HG03565 (cell line): ENCODE data around the gene NIT2.

ENCODE experiments used
- ATAC-seq: cut with Tn5 transposase; IDR thresholded peaks from one replicate; pipeline ENCODE4 v1.9.1; 2021; ENCODE audit warnings: mild to moderate bottlenecking, moderate library complexity; ENCODE audit not compliant: unreplicated experiment

Gene NIT2

DNA sequence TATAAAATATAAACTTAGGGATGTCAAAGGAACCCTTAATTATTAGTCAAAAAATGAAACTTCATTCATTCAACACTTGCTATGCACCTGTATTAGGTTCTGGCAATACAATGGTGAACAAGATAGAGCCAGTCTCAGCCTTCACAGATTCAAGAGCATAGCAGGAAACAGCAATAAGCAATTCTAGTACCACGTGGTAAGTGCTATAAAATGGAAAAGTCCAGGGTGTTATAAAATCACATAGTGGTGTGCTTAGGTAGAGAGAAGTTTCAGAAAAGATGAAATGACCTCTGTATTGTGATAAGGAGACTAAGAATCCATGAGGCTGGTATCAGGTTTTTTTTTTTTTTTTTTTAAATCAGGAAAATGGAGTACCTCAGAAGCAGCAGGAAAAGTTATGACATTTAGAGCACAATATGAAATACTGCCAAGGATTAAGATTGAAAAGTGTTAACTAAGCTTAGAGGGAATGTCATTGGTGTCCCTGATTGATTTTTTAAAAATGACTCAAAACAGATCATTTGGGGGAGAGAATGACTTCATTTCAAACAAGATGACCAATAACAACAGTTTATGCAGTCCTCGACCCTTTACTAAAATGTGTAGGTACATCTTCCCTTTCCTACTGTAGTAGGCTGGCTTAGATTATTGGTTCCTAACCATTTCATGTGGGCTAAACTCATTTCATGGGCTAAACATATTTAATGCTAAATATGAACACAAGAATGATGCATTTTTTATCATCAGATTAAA, 61.3 kb downstream of the NIT2 start:
- ATAC-seq, result no peak

- no peak for ATAC-seq
These were observed 62.4 kb downstream of the NIT2 start for GRCh38 chr3:100396967-100397366.

- no peak for ATAC-seq
These were observed 64.9 kb downstream of the NIT2 start for GRCh38 chr3:100399341-100400071.

GRCh38 chr3:100400419-100400779, 65.8 kb downstream of the NIT2 start:
- ATAC-seq, result peak; percentile 11

DNA sequence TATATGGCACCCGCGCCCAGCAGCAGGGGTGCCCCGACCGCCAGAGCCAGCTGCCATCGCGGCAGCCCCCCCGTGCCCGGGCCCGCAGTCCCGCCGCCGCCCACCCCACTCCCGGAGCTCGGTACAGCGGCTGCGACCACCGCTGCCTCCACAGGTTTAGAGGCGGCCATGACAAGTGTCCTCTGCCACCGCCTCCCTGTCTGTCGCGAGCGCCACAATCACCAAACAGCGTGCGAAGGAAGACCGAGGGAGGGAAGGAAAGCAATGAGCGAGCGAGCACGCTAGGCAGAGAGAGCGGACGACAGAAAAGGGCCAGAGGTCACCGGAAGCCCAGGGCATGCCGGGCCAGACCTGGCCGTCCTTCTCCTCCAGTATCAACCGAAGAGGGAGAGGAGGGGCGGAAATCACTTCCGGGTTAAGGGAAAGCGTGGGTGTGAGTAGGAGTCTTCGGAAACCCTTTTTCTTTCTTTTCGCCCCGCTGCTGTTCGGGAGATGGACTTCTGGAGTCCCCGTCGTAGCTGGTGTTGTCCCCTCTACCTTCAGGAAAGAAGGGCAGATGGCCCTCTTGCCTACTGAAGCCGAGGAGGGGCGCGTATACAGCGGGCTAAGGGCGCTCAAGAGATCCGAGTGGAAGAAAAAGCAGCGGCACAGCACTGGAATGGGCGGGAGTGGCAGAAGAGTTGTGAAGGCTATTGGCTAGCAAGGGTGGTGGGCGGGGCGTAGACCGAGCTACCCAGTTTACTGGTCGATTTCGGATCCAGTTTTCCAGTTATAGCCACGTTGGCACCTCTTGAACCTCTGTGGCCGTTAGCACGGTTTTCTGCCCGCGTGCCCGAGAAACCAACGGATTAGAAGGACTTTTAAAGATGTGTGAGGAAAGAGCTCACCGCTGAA, 66.5 kb downstream of the NIT2 start, which contains the start of the genes LNP1 and TOMM70:
Gene LNP1, plus strand, starts transcription at position 760 of the 894 bp plus-strand sequence. CDS start 28,191 bp downstream, outside the sequence.
Gene TOMM70, minus strand, starts transcription at position 310 of the 894 bp plus-strand sequence. Its CDS starts 140 bp downstream, at position 170.
- ATAC-seq, result peak; percentile 79

DNA sequence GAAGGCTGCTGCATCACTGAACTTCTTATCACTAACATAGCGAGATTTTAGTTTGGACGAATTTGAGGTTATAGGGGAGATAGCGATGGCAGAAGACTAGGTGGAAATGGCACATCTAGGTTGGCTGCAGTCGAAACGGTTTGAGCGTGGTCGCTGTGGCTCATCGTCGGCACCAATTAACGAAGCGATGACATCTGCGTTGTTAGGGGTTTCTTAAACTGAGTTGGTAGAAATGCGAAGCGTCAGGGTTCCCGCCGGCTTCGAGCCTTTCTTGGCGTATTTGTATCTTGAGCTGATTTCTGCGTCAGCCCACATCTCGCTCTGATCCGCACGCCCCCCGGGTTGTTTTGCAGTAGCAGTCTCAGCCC, 67.1 kb downstream of the NIT2 start:
- ATAC-seq, result peak; percentile 3

- ATAC-seq, result no peak
These were observed 67.7 kb downstream of the NIT2 start for GRCh38 chr3:100402256-100402655.

- ATAC-seq, result no peak
These were observed 68.3 kb downstream of the NIT2 start for GRCh38 chr3:100402891-100403290.

GRCh38 chr3:100403362-100404249, 69.0 kb downstream of the NIT2 start:
- no peak for ATAC-seq

DNA sequence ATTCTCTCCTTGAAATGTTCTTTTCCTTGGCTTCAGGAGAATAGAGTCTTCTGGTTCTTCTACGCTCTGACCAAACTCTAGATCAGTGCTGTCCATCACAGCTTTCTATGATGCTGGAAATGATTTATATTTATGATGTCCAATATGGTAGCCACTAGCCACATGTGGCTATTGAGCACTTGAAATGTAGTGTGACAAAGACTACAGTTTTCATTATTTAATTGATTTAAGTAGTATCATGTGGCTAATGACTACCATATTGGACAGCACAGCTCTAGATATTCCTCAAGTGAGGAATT, 69.6 kb downstream of the NIT2 start:
- no peak for ATAC-seq

DNA sequence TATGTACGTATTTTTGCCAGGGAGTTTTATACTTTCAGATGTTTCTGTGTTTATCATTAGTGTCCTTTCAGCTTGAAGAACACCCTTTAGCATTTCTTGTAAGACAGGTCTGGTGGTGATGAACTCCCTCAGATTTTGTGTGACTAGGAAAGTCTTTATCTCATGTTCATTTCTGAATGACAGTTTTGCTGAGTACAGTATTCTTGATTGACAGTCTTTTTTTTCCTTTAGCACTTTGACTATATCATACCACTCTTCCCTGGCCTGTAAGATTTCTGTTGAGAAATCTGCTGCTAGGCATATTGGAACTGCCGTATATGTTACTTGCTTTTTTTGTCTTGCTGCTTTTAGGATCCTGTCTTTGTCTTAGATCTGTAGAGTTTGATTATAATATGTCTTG, 72.6 kb downstream of the NIT2 start:
- ATAC-seq, result no peak

GRCh38 chr3:100407977-100408532, 73.5 kb downstream of the NIT2 start:
- no peak for ATAC-seq
